HG03064 (cell line): Measurements from ENCODE around the gene SCYL3.
A peak's percentile ranks its signal among the peaks of the same experiment; 100 is the strongest.
"Not testable (repeated sequence)": the region's sequence is repeated elsewhere in the genome, so short reads cannot be mapped to it uniquely, and the experiment has no call there.

Experiments
- ATAC-seq: cut with Tn5 transposase; IDR thresholded peaks from one replicate; pipeline ENCODE4 v1.9.1; 2021; ENCODE audit warnings: low read depth; ENCODE audit not compliant: unreplicated experiment

The SCYL3 gene

DNA sequence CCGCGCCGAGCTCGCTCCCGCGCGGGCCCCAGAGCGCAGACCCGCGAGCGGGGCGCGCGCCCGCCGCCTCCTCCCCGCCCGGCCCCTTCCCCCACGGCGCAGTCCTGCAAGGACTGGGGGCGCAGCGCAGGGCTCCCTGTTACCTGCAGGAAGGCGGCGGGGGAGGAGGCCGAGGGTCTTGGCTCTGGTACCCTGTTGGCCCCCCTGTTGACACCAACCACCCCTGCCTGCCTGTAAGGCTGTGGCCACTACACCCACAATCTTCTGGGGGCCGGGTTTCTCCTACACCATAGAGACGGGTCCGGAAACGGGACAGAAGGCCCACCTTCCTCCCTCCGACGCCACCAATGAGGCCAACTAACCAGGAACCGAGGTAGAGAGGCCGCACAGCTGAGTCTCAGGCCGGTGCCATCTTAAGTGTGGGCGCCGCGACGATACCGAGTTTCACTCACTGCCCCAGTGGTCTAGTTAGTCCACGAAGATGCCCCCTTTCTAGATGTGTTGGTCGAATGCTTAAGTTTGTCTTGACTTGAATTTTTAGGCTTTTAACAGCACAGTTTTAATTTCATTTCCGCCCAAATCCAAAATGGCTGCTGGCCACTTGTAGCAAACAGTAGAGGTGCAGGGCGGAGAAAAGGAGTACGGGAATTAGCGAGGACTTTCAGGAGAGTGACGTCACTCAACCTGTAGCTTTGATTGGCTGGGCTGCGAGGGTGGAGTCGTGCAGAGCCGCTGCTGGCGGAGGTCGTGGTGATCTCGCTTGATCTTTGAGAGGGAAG lies at the start of gene SCYL3:
Gene SCYL3, minus strand, starts transcription at position 252 of the 779 bp plus-strand sequence. CDS start 5,056 bp downstream, outside the sequence.
- ATAC-seq, result peak; percentile 87

- ATAC-seq, result no peak
These were observed 48.5 kb upstream of the SCYL3 start for GRCh38 chr1:169941982-169942830.

GRCh38 chr1:169933984-169934725 lies 40.5 kb upstream of the SCYL3 start:
- no peak for ATAC-seq

DNA sequence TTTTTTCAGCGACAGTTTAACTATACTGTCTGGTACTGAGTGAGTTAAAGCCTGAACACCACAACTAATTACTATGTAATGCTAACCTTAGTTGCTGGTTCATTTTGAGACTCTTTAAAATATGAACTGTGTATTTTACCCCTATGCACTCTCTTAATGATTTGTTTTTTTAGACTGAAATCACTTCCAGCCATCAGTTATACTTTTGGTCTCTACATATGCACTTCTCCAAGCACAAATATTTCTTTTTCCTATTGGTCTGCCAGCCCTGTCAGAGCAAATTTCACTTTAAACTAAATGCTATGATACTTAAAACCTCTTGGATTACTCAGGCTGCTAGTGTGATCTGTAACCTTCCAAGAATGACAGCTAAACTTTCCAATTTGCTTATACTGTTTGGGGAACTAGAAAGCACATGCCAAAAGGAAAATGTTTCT lies 38.1 kb upstream of the SCYL3 start:
- no peak for ATAC-seq

- ATAC-seq, result no peak
These were observed 35.5 kb upstream of the SCYL3 start for GRCh38 chr1:169929210-169929526.

GRCh38 chr1:169928438-169929209 lies 34.9 kb upstream of the SCYL3 start:
- no peak for ATAC-seq

DNA sequence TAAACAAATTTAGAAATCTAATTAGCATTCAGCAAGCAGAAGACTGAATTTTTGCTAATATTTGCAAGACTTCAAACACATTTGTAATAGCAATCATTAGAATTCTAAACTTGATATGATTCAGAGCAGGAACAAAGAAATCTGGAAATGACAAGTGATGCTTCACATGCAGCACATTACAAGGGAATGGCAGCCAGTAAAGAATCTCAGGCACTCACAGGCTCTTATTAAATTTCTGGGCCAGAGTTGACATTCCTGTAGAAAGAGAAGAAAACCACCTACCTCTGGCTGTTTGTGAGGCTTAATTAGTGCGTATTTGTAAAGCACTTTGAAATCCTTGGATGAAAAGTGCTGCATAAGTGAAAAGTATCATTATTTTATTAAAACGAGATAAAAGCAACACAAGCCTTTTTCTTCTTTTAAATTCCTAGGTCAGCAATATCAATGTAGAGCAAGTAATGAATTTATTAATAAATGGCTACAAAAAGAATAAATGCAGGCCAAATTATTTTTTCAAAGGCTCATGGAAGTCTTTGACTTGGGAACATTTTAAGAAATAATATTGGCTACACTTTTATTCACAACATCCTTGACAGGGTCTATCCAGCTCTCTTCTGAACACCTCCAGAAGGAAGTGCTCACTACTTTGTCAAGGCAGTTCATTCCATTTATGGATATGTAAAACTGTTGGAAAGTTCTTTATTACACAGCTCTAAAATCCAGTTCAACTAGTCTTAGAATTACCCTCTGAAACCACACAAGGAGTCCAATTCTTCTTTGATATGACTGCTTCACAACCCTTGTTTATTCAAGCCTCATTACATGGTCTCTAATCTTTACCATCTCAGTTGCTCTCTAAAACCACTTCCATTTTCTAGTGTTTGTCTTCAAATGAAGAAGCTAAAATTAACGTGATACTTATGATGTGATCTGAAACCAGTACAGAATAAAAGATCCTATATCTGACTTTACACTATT lies 32.1 kb upstream of the SCYL3 start:
- peak; percentile 67 for ATAC-seq

- ATAC-seq, result no peak
These were observed 31.1 kb upstream of the SCYL3 start for GRCh38 chr1:169924829-169925228.

- ATAC-seq, result no peak
These were observed 30.4 kb upstream of the SCYL3 start for GRCh38 chr1:169924063-169924462.

DNA sequence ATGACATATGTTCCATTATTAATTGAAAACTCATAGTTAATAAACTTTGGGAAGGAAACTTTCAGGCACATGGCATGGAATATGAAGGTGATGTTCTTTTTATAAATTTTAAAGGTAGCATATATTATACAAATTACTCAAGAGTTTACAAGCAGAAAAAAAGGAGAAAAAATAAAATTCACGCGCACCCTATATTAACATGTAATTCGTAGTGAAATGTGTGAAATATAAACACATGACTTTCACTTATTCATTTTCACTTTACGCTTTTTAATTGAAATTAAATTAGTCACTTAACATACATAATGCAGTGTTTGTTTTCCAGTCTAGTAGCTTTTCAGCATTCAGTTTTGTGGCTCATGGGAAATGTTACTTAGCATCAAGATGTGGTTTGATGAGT lies 27.4 kb upstream of the SCYL3 start:
- no peak for ATAC-seq

GRCh38 chr1:169918927-169919326 lies 25.2 kb upstream of the SCYL3 start:
- no peak for ATAC-seq

DNA sequence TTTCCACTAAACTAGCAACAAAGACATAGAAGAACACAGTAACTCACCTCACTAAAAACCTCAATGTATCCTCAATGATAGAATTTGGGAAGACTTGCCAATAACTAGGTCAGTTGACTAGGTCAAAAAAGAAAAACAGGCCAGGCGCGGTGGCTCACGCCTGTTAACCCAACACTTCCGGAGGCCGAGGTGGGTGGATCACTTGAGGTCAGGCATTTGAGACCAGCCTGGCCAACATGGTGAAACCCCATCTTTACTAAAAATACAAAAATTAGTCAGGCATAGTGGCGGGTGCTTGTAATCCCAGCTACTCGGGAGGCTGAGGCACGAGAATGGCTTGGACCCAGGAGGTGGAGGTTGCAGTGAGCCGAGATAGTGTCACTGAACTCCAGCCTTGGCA lies 24.5 kb upstream of the SCYL3 start:
- ATAC-seq, result not testable (repeated sequence)

DNA sequence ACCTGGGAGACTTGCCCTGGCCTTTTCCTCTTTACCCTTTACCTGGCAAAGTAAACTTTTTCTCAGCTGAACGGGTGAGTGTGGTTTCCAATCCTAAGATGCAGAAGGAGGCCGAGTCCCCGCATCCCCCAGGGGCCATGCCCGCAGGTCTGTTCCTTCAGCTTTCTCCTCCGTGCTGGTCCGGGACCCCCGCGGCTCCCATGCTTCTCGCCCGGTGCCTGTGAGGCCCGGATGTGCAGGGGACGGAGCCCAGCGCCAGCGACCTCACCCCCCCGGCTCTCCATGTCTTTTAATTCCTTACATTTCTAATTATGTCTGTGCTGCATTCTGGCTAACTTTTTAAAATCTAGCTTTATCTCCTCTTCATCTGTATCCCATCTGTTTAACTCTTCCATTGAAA lies 21.5 kb upstream of the SCYL3 start:
- no peak for ATAC-seq

DNA sequence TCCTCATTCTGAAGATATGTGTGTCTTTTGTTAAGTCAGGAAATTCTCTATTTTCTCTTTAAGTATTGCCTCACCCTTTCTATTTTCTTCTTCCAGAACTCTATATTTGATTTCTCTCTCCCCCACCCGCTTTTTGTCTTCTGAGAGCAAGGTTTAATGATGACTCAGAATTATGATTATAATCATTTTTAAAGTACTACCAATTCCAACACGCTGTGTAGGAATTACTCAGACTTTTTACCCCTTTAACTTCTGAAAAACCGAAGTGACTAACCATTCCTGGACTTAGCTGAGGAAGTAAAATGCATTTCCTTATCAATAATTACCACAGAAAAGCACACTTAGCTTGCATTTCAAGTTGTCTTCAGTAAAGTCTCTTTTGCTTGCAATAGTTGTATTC lies 20.8 kb upstream of the SCYL3 start:
- no peak for ATAC-seq

DNA sequence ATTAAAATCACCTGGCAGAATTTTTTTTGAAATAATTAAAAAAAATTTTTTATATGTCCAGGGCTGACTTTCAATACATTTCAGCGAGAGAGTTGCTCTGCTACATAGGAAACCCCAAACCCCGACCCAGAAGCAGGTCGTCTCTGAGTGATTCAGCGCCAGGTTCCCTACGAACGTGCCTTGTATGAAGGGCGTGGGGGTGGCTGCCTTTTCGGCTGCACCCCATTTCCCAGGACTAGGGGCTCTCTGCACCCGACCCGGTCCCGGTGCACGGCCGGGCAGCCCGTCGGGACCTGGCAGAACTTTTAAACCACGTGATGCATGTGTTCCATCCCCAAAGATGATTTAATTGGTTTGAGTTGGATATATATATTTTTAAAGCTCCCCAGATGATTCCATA lies 15.8 kb upstream of the SCYL3 start:
- no peak for ATAC-seq

DNA sequence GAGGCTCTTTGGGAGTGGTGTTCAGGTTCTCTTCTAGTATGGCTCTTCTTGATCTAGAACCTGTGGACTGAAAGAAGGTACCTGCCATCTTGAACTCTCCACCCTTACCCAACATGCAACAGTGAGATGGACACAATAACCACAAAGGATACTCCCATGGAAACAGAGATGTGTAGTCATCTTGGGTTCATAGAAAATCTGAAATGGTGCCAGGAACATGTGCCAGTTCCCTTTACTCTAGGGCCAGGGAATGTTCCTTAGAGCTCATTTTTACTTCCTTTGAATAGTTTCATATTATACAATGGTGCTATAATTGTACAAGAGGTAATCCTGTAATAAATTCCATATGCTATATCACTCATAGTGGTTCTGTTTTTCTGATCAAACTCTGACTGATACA lies 13.2 kb upstream of the SCYL3 start:
- no peak for ATAC-seq

GRCh38 chr1:169904834-169905233 lies 11.1 kb upstream of the SCYL3 start:
- ATAC-seq, result no peak

DNA sequence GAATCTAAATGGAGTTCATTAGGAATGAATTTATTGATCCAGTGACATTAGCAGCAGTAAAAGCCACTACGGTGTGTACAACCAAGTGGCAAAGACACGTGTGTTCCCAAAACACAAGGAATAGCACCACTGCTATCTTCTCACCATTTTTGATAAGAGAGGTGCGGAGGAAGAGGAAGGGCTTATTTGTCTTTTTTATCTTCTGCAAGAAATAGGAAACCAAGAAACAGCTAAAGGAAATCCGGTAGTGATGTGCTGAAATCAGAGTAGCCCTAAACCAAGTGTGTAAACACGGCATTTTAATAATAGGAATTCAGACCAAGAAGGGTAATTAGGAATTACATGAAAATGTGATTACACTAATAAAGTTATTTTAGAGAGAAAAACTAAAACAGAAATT lies 9.1 kb upstream of the SCYL3 start:
- no peak for ATAC-seq

DNA sequence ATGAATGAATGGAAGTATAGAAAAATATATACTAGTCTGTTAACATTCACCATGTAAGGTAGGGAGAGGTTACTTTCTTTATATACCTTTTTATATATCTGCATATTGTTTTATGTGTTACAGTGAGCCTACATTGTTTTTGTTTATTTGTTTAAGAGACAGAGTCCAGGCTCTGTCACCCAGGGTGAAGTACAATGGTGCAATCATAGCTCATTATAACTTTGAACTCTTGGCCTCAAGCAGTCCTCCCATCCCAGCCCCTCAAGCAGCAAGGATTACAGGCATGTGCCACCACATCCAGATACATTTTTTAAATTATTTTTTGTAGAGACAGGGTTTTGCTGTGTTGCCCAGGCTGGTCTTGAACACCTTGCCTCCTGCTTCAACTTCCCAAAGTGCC lies 7.4 kb upstream of the SCYL3 start:
- no peak for ATAC-seq
